Fibroblast of lung (primary cell): ENCODE data around the gene APBA1.

Experiments
- CTCF ChIP-seq, 2 donors: IDR thresholded peaks in 1 of 2; conservative IDR thresholded peaks in 1 of 2; 1 replicate in 1 of 2; 2 replicates in 1 of 2; pipeline ENCODE4 v1.5.1; 2011 to 2012; ENCODE audit warnings: low read length in 2 of 2, control low read depth in 1 of 2, inconsistent platforms in 1 of 2, low read depth in 1 of 2, mild to moderate bottlenecking in 1 of 2
- EZH2 ChIP-seq: IDR thresholded peaks from 2 replicates; pipeline ENCODE4 v1.5.1; 2012; ENCODE audit warnings: low read length, control low read depth, mild to moderate bottlenecking; ENCODE audit errors: missing control alignments

GRCh38 chr9:69672596-69673310 lies 582 bp upstream of the APBA1 start:
- TF ChIP-seq CTCF (conservative IDR thresholded peaks at IDR 0.05 in 1 of 2, IDR thresholded peaks at IDR 0.05 in 1 of 2; ENCODE audit: low read depth in 1 of 2, low read length in 2 of 2) (peak; percentile 77 to 86), EZH2 (no peak)
